ENCODE data around the gene STXBP6.
"Not testable (repeated sequence)": the region's sequence is repeated elsewhere in the genome, so short reads cannot be mapped to it uniquely, and the experiment has no call there.

STXBP6 gene

DNA sequence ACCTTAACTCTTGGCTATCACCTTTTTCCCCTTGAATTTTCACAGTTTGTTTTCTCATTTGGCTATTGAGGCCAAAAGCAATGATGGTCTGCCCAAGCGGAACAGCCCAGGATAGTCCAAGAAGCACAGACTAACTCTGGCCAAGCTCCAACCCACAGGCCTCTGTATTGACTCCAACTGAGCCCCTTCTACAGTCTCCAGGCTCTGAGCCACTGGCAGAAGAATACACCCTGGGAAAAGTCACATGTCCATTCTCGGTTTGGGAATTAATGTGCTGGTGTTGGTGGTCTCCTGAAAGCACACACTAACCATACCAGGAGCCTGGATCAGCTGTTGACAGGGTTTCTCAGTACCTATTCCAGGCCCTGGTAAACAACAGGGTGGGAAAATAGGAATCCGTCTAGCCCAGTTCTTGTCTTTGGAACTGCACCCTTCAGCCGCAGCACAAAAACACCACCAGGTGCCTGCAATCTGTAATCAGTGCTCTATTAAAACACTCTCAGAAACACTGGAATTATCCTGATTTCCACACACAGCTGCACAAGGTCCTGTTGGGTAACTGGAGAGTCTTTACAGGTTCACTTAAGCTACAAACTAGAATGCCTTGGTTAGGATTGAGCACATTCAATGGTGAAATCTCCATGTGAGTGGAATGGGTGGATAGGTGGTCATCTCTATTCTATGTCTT lies 63.6 kb downstream of the STXBP6 start:
- no peak for DNase-seq (ENCODE audit: low spot score)

DNA sequence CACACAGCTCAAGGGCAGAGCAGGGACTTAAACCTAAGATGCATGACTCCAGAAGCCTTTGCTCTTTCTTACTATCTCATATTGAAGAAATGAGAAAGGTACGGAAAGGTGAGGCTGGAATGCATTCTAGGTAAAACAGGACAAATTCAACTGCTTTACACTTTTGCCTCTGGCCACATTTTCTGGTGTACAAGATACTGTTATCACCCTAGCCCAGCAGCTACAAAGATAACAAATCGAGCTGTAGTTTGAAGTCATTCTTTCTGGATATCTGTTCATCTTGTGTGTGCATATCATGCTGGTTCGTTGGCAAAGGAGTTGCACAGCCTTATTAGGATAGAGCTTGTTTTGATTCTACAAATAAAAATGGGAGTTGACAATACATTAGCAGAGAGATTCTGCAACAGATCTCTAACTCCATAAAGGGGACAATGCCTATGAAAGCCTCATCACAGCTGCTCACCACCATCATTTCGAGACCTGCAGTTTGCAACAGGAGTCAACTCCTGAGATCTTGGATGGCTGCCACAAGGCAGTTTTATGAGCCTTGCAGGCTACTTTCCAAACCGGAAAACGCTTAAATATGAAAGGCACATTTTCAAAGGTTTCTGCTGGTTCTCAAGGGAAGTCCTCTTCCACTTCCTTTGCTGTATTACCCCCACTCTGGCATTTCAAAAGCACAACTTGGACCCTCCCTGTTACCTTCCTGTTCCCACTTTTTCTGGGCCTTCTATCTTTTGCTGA lies 64.9 kb downstream of the STXBP6 start:
- DNase-seq (ENCODE audit: low spot score), result no peak

DNA sequence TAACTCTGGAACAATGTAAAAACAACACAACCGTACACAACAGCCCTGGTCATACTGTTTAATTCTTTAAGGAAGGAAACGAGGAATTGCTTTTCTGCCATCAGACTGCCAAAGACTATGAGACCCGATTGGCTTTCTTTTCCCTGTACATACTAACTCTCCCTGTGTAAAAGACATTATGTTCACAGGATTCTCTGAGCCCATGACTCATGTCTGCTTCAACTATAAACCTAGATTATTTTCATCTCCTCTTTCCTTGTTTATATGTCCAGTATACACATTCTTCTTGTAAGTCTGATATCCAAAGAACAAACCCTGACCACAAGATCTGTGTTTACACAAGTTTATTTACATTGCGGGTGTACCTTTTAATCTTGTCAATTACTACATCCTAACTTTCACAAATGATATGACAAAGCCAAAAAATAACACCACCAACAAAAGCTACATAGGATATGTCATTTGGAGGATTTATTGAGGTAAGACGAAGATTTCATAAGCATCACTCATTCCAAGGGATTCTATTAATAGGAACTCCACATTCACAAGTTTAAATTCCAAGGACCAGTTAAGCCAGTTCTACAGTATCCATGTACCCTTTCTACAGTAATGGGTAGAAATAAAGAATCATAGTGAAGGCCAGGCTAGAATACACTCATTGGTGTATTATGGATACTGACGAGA lies 67.3 kb downstream of the STXBP6 start:
- no peak for DNase-seq (ENCODE audit: low spot score)

DNA sequence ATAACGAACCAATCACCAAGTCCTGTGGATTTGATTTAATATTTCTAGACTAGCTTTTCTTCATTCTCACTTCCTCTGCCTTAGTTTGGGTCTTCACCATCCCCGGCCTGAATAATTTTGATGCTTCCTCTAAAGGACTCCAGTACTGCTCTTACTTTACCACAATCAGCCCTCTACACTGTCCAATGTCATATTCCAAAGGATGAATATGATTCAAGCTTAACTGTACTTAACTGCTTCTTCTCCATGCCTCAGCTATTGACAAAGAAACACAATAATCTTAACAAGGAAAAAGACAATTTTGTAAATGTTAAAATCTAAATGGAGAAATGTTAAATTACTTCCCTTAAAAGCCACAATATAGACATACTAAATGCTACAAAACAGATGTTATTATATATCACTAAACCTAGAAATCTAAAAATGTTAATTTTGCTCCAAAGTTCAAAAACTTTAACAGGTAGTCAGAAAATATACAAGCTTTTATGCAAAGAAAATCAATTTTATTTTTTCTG lies 70.2 kb downstream of the STXBP6 start:
- no peak for DNase-seq (ENCODE audit: low spot score)

DNA sequence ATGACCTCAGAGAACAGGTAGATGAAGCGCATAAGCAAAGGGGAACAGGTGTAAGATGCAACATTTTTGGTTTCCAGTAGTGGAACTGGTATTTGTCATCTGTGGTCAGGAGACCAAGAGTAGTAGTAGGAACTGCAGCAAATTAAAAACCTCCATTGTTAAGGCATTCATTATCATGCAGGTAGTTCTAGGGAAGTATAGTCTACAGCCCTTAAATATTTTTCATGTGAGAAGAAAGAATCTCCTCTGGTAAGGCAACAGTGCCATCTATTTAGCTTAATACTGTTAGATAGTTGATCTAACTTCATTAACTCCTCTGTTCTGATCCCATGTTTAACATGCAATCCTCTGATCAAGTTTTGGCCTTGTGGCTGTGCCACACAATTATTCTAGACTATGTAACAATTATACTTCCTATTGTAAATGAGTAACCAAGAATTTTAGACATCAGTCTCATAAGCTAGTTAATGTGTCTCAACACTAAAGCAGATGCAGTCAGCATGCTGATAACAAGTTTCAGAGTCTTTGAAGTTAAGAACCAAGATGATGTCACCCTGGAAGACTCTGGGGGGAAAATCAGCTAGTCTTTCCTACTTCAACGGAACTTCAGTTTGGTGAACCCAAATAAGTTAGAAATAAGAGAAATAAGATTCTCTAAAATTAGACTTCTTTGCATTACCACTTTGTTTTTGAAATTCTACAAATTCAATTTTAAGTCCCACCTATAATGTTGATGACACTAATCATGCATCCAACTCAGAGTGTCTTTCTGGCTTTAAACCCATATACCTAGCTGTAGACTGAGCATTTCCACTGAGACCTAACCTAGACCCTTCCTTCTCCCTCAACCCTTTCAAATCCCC lies 70.9 kb downstream of the STXBP6 start:
- DNase-seq (ENCODE audit: low spot score), result no peak

DNA sequence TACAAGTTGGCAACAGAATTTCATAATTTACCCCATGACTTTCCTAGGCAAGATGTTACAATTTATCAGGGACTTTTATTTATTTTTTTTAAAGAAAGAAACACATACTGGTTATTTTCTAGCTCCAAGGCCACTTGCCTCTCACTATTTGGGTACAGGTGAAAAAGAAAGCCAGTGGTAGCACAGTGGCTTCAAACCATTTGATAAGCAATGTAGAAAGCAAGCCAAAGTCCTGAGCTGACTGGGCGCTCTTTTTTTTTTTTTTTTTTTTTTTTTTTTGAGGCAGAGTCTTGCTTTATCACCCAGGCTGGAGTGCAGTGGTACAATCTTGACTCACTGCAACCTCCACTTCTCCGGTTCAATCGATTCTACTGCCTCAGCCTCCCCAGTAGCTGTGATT lies 73.3 kb downstream of the STXBP6 start:
- DNase-seq (ENCODE audit: low spot score), result no peak

DNA sequence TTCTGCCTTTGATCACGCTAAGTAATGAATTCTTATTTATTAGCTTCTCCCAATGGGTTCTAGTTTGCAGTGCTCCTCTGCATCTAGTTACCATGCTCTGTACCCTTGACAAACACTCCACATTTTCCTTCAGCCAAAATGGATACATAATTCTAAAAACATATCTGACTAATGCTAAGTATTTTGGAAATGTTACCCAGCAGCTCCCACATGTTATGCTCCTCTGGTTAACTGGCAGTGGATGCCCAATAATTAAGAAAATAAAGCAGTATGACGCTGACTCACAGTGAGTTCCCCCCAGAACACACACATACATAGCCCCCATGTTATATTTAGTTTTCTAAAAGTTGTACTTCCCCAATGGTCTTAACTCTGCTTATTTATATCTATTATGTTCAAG lies 74.6 kb downstream of the STXBP6 start:
- DNase-seq (ENCODE audit: low spot score), result no peak

DNA sequence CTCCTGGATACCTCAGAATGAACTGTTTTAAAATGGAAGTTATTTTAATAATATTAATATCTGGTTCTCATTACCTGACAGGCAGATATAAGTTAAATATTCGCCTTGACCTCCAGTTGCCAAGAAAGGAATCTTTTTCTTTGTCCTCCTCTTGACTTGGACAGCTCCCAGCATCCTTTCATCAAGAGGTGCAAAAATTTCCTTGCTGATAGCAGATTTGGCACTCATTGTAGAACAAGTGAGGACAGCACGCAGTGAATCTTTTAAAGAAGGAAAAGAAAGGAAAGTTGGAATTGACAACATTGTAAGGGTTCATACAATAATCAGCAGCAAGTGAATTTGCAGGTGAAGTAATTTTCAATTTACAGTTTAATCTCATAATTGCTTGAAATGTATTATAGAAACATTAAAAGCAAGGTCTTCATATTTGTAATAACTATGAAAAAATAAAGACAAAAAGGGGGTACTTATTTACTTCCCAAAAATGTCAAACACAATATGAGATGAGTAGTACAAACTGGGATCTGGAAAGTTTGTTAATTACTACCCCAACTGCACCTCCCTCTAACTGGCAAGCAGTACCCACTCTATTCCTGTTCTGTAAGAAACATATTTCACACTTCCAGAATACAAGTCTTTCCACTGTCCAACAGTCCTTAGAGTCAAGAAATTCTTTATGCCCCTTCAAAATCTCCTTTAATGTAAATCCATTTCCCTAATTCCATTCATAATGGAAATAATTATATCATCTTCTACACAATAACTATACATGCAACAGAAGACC lies 75.2 kb downstream of the STXBP6 start:
- no peak for DNase-seq (ENCODE audit: low spot score)

DNA sequence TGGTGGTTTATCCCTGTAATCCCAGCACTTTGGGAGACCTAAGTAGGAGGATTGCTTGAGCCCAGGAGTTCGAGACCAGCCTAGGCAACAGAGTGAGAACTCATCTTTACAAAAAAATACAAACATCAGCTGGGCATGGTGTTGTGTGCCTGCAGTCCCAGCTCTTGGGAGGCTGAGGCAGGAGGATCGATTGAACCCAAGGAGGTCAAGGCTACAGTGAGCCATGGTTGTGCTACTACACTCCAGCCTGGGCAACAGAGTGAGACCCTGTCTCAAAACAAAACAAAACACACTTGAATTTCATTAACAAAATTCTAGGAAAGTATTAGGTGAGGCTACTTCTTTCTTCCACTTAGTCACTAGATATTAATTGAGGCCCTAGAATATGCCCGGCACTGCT lies 77.1 kb downstream of the STXBP6 start:
- DNase-seq (ENCODE audit: low spot score), result no peak

DNA sequence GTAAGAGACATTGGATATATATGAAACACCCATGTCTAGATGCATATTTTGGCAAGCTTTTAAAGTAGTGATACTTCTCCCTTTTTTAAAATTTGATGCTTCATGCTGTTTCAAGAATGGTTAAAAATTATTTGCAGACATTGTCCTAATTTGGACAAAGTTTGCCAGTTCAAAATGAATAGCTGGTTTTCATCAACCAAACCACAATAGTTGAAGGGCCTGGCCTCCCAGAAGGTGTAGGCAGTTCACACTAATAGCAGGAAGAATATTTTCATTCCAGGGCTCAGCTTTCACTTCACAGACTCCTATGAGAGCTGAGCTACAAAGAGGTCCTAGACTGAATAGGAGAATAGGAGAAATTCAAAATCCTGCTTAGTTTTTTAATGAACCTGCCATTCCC lies 78.7 kb downstream of the STXBP6 start:
- no peak for DNase-seq (ENCODE audit: low spot score)

DNA sequence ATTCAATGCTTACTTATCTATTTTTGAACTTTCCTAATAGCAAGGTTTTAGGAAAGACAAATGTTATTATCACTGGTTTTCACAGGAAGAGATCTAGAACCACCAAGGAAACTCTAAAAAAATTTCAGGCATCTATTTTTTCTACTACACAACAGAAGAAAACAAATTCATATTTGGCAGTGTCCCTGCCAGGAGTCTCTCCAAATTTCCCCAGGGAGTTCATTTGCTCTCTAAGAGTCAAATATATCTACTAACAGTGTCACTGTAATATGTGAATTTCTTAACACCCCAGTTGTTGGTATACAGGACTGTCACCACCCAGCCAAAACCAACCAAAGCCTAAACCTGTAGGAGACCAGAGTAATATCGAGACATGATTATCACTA lies 83.4 kb downstream of the STXBP6 start:
- DNase-seq (ENCODE audit: low spot score), result no peak

DNA sequence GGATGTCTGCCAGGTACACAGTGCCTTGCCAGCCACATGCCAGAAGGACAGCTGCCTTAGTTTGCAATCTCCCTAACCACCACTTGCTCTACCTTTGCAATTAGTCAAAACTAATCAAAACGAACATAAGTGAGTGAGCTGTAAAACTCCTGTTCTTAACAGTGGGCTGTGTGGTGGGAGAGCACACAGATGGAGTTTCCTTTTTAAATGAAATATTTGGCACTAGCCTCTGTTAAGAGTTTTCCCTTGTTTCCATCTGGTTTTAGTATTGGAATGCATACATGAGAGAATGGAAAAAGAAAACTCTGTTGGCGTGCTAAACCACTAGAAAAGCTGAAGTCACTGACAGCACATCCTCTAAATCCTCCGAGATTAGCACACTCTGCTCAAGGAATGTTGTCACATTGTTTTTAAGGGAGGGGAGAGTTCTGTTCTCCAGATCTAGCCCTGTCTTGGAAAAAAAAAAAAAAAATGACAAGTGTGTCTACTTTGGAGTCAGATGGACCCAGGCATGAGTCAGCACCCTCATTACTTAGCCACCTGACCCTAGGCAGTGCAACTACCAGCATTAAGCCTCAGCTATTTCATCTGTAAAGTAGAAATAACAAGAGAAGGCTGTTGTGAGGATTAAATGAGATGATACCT lies 83.9 kb downstream of the STXBP6 start:
- no peak for DNase-seq (ENCODE audit: low spot score)

DNA sequence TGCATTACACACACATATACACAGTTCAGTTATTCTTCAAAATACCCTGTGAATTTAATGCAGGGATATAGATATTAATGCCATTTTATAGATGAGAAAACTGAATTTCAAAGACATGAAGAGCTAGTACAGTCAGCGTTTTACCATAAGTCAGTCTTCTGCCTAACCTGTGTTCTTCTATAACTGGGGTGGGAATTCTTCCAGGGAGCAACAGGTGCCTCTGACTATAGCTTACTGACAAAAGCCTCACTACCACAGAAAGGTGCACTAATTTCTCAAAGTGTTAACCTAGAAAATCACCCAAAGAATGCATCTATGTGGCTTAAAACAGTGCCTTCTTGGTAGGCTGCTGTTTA lies 84.4 kb downstream of the STXBP6 start:
- DNase-seq (ENCODE audit: low spot score), result no peak

DNA sequence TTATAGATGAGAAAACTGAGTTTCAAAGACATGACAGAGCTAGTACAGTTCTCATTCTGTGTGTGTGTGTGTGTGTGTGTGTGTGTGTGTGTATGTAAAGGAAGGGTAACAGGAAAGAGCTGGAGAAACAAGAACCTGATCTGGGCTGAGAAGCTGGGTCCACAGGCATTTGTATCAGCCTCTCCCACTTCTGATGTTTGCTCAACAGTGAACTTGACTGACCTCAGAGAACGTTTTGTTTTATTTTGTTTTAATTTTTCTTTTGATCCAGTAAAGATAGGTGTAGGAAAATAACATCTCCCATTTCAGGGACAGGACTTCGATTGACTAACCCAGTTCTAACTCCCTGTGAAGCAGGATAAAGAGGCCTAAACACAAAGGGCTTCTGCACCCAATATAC lies 85.4 kb downstream of the STXBP6 start:
- DNase-seq (ENCODE audit: low spot score), result no peak

DNA sequence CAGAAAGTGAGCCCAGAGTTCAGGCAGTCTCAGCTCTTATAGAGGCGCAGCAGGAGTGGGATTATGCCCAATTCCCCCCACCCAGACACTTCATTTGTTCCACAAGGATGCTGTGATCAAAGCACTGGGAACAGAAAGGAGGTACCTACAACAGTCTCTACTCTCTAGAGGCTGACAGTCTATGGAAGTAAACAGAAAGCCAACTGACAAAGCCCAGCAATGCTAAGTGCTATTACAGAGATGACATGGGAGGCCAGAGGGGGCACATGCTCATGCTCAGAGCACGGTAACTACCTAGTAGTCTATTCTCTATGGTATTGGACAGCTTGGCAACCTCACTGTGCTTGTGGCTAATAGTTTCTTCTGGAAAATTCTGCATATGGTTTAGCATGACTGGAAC lies 85.9 kb downstream of the STXBP6 start:
- DNase-seq (ENCODE audit: low spot score), result no peak

DNA sequence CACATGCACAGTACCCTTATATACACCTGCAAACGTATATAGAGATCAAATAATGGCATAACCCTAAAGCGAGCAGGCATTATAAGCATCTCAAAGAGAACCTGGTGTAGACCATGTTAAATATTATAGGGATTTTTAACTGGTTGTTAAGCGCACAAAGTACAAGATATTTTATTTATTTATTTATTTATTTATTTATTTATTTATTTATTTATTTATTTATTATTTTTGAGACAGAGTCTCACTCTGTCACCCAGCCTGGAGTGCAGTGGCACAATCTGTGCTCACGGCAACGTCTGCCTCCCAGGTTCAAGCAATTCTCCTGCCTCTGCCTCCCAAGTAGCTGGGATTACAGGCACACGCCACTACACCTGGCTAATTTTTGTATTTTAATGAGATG lies 87.8 kb downstream of the STXBP6 start:
- not testable (repeated sequence) for DNase-seq (ENCODE audit: low spot score)

DNA sequence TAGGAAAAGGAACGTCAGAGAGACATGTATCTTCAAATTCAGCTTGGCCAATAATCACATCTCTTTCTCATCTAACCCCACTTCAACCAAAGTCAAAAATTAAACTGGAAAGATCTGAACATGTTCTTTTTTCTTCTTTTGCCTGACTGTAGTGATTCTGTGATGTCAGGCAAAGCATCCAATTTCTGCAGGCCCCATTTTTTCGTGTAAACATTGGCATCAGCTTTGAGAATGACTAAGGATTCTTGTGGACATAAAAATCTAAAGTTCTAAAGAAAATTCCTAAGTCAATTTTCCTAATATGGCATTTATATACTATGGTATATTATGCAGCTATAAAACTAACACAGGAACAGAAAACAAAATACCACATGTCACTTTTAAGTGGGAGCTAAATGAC lies 89.1 kb downstream of the STXBP6 start:
- no peak for DNase-seq (ENCODE audit: low spot score)

DNA sequence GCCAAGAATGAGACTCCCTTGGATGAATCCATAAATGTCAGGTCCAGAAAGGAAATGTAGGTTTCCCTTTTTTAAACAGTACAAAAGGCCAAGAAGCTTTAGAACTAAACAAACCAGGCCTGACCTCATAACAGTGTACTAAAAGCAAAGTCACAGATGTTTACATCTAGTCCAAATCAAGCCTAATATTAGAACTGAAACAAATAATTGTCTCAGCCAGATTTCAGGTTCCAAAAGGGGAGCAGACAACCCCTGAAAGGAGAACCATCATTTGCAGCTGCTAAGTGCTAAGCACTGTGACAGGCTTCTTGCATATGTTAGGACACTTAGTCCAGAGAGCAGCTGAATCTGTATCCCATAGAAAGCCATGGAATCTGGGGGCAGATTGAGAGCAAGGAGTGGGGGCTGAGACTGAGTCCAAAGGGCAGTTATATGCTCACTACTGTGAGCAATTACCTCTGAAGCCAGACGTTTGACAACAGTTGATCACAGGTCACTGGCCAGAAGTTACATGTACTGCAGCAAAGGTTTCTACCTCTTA lies 90.1 kb downstream of the STXBP6 start:
- no peak for DNase-seq (ENCODE audit: low spot score)

DNA sequence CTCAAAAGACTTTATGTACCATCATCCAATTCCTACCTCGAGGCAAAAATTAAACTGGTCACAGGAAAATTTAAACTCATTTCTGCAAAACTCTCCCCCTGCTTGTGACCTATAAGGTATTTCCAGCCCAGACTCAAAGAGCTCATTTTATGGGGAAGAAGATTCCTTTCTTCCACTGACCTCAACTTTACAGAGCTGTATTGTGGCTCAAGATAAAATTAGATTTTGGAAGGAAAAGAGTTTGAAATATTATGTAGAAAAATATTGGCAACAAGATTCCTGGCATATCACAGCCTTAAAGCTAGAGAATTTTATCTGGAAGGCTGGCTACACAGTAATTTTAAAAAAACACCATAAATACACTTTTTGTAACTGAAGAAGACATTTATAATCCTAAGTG lies 91.7 kb downstream of the STXBP6 start:
- DNase-seq (ENCODE audit: low spot score), result no peak

DNA sequence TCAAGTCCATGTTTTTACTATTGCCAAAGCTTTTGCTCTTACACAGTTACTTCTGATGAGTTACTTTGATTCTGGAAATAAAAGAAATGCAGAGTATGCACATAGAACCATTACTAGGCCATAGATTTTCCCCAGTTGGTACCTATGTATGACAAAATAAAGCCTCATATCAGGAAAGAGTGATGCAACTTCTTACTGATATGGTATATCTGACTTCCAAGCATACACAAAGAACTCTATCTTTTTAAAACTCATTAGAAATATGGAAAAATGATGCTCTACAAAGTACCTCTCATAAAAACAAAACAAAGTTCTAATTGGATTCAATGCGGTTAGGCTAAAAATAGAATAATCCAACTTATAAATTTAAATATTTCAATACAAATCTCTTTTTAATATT lies 92.1 kb downstream of the STXBP6 start:
- no peak for DNase-seq (ENCODE audit: low spot score)

DNA sequence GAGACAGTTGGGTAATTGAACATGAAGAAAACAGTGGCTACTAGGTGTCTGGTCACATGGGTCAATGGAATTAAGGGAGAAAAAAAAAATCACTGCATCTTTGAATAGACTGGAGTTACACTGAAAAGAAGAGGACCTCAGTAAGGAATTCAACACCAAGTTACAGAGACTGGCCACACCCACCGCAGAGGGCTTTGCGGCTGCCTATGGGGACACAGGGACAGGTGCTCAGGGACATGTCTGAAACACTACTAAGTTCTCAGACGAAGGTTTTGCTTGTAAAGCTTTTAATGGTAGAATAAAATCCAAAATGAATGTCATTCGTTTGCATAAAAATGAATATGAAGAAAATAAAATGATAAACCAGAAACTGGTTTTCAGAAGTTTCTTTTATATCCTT lies 93.8 kb downstream of the STXBP6 start:
- no peak for DNase-seq (ENCODE audit: low spot score)

All from RKO (cell line).